SK-N-MC (cell line): ENCODE measurements around the gene CCDC141.

Experiments
- EZH2 ChIP-seq: fragments of 200-600 bp; sonication (generic); IDR thresholded peaks from one replicate; pipeline ENCODE4 v1.6.1; 2017; ENCODE audit warnings: antibody characterized with exemption
- POLR2AphosphoS5 ChIP-seq: IDR thresholded peaks from 2 replicates; pipeline ENCODE4 v1.6.1; 2012; ENCODE audit warnings: mild to moderate bottlenecking, low read depth, low read length, borderline replicate concordance

- TF ChIP-seq EZH2 (no peak), POLR2AphosphoS5 (no peak)
Measured at GRCh38 chr2:178892751-178893625, 156.9 kb downstream of the CCDC141 start.
